WTC11 (cell line): Measurements from ENCODE around the gene SOX15. TPM values are rescaled to one million over a fixed set of nuclear protein-coding genes. Genes with fewer than 3 reads are reported as not detected.

Experiments used
- ATAC-seq: fragments of 200-7000 bp; cut with Tn5 transposase; 2 replicates; pipeline ENCODE4 v1.10.0; 2021; ENCODE audit warnings: mild to moderate bottlenecking, moderate library complexity
- CTCF ChIA-PET: fragments of 300-600 bp; sonication (Branson Sonifier 250); formaldehyde crosslinking; loops from one replicate; lab custom pipeline; 2021; ENCODE audit warnings: antibody characterized with exemption; lab: Charles Lee
- POLR2A ChIA-PET: fragments of 350-600 bp; sonication (Branson Sonifier 250); formaldehyde crosslinking; loops from one replicate; lab custom pipeline; 2021; ENCODE audit warnings: antibody characterized with exemption; lab: Charles Lee
- DNase-seq: peaks from one replicate; pipeline ENCODE4 v3.0.0; 2021; ENCODE audit warnings: low spot score
- H3K27ac Mint-ChIP-seq: 2 replicates; pipeline ENCODE4 v1.8.0; 2021; ENCODE audit warnings: mixed read lengths
- H3K27me3 Mint-ChIP-seq: 2 replicates; pipeline ENCODE4 v1.8.0; 2021; ENCODE audit warnings: low read depth, mild to moderate bottlenecking, moderate library complexity, mixed read lengths
- H3K36me3 Mint-ChIP-seq: 2 replicates; pipeline ENCODE4 v1.8.0; 2021; ENCODE audit warnings: mixed read lengths
- H3K4me1 Mint-ChIP-seq: 2 replicates; pipeline ENCODE4 v1.8.0; 2022; ENCODE audit warnings: mixed read lengths
- H3K4me3 Mint-ChIP-seq: 2 replicates; pipeline ENCODE4 v1.8.0; 2021; ENCODE audit warnings: mild to moderate bottlenecking, moderate library complexity, mixed read lengths
- H3K9me3 Mint-ChIP-seq: 2 replicates; pipeline ENCODE4 v1.8.0; 2021; ENCODE audit warnings: mixed read lengths
- ATF1 ChIP-seq: sonication (generic); formaldehyde crosslinking; IDR thresholded peaks from 2 replicates; pipeline ENCODE4 v1.8.1; 2023; ENCODE audit warnings: mild to moderate bottlenecking, moderate library complexity, missing genetic modification reagents
- CREB1 ChIP-seq: sonication (generic); formaldehyde crosslinking; IDR thresholded peaks from 2 replicates; pipeline ENCODE4 v1.8.0; 2023; ENCODE audit warnings: mild to moderate bottlenecking, missing genetic modification reagents
- JAZF1 ChIP-seq: fragments of 250-450 bp; sonication (Bioruptor Pico); IDR thresholded peaks from 2 replicates; pipeline ENCODE4 v1.9.0; 2021; ENCODE audit warnings: moderate library complexity, mild to moderate bottlenecking, inconsistent platforms
- KAT7 ChIP-seq: sonication (generic); formaldehyde crosslinking; IDR thresholded peaks from 2 replicates; pipeline ENCODE4 v1.8.1; 2023; ENCODE audit warnings: missing genetic modification reagents, mild to moderate bottlenecking, borderline replicate concordance
- NFATC4 ChIP-seq: fragments of 250-450 bp; sonication (Bioruptor Pico); IDR thresholded peaks from 2 replicates; pipeline ENCODE4 v1.9.0; 2021; ENCODE audit warnings: mild to moderate bottlenecking
- NFYB ChIP-seq: sonication (generic); formaldehyde crosslinking; conservative IDR thresholded peaks from 2 replicates; pipeline ENCODE4 v1.8.0; 2022; ENCODE audit warnings: low read depth, missing genetic modification reagents
- NR1H2 ChIP-seq: sonication (generic); formaldehyde crosslinking; IDR thresholded peaks from 2 replicates; pipeline ENCODE4 v1.9.0; 2021; ENCODE audit warnings: mild to moderate bottlenecking, moderate library complexity, missing genetic modification reagents
- PRRX2 ChIP-seq: fragments of 250-450 bp; sonication (Bioruptor Pico); IDR thresholded peaks from 2 replicates; pipeline ENCODE4 v1.8.0; 2021; ENCODE audit warnings: mild to moderate bottlenecking
- RELA ChIP-seq: sonication (generic); formaldehyde crosslinking; IDR thresholded peaks from 2 replicates; pipeline ENCODE4 v1.8.1; 2022; ENCODE audit warnings: missing genetic modification reagents, mild to moderate bottlenecking, borderline replicate concordance
- TCF7 ChIP-seq: sonication (generic); formaldehyde crosslinking; IDR thresholded peaks from 2 replicates; pipeline ENCODE4 v1.8.0; 2022; ENCODE audit warnings: mild to moderate bottlenecking, low read depth, missing genetic modification reagents, moderate library complexity
- TEAD1 ChIP-seq: sonication (generic); formaldehyde crosslinking; IDR thresholded peaks from 2 replicates; pipeline ENCODE4 v1.8.0; 2022; ENCODE audit warnings: mild to moderate bottlenecking, missing genetic modification reagents
- ZBTB21 ChIP-seq: sonication (generic); formaldehyde crosslinking; IDR thresholded peaks from 2 replicates; pipeline ENCODE4 v1.8.1; 2023; ENCODE audit warnings: mild to moderate bottlenecking, missing genetic modification reagents, borderline replicate concordance
- ZNF121 ChIP-seq: sonication (generic); formaldehyde crosslinking; IDR thresholded peaks from 2 replicates; pipeline ENCODE4 v1.8.0; 2023; ENCODE audit warnings: missing genetic modification reagents
- total RNA-seq: library from RNA; stranded (reverse); gene quantifications from 3 replicates; pipeline ENCODE4 v1.2.3, GENCODE V29; 2021
- TF ChIP-seq, protein P1 (sequence below): fragments of 250-450 bp; sonication (Bioruptor Pico); IDR thresholded peaks from 2 replicates; pipeline ENCODE4 v2.1.2; 2022; ENCODE audit warnings: mild to moderate bottlenecking, moderate library complexity
- TF ChIP-seq, protein P2 (sequence below): sonication (generic); formaldehyde crosslinking; IDR thresholded peaks from 2 replicates; pipeline ENCODE4 v1.8.1; 2022; ENCODE audit warnings: mild to moderate bottlenecking, moderate library complexity, missing genetic modification reagents
- TF ChIP-seq, protein P3 (sequence below): fragments of 250-450 bp; sonication (Bioruptor Pico); conservative IDR thresholded peaks from 2 replicates; pipeline ENCODE4 v1.9.0; 2021; ENCODE audit warnings: mild to moderate bottlenecking
- TF ChIP-seq, protein P4 (sequence below): sonication (generic); formaldehyde crosslinking; IDR thresholded peaks from 2 replicates; pipeline ENCODE4 v1.8.0; 2022; ENCODE audit warnings: mild to moderate bottlenecking, missing genetic modification reagents
- TF ChIP-seq, protein P5 (sequence below): sonication (generic); formaldehyde crosslinking; IDR thresholded peaks from 2 replicates; pipeline ENCODE4 v1.8.0; 2022; ENCODE audit warnings: mild to moderate bottlenecking, missing genetic modification reagents
- TF ChIP-seq, protein P6 (sequence below): fragments of 250-450 bp; sonication (Bioruptor Pico); IDR thresholded peaks from 2 replicates; pipeline ENCODE4 v1.9.0; 2021; ENCODE audit warnings: moderate library complexity, mild to moderate bottlenecking, inconsistent platforms, borderline replicate concordance
- TF ChIP-seq, protein P7 (sequence below): fragments of 200-600 bp; IDR thresholded peaks from 2 replicates; pipeline ENCODE4 v1.8.0; 2022; ENCODE audit warnings: antibody characterized with exemption

SOX15 gene
- total RNA-seq, 1 experiment from 2014 or later = 19.9 TPM

DNA sequence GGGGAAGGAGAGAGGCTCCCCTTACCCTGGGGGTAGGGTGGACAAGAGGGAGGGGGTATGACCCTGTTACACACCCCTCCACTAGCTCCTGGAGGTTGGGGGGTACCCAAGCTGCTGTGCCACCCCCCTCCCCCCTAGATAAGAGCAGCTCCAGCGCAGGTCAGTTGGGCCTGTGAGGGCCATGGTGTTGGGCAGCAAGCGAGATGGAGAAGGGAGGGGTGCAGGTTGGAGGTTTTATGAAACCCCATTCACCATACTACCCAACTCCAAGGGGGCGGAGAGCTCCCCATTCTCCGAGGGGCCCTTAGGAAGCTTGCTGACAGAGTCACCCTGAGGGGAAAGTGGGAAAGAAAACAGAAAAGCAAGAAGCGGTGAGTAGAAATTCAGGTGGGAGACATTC is 1.7 kb upstream of the SOX15 start:
- peak overlapping the region; percentile 97 for H3K27ac Mint-ChIP-seq

DNA sequence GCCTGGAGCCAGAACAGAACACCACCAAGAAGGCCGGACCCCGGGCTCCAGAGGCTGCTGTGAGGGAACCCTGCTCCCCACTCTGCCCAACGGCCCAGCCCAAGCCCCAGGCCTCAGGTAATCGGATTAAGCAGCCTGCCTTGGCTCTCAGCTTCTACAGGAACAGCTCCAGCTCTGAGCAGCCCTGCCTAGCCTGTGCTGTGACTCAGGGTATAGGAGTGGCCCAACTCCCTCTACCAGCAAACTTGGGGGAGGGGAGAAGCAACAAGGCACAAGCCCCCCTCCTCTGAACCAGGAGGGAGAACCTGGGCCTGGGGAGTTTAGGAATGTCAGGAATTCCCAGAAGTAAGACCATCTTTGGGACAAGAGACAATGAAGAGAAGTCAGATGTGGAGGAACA is 849 bp upstream of the SOX15 start:
- H3K4me1 Mint-ChIP-seq = peaks cover 30% of the 10 kb centered on the region
- H3K27me3 Mint-ChIP-seq = no peaks in the 10 kb centered on the region
- POLR2A ChIA-PET = interaction anchor here (0.9 to 4.6 kb wide), 6 partner anchors 11 to 97 kb away, joined by 3 to 41 read pairs (median 11); partner anchors contain the start of genes ATP1B2, CD68, TP53 and WRAP53
- H3K4me3 Mint-ChIP-seq = peak overlapping the region; percentile 45
- H3K36me3 Mint-ChIP-seq = peaks cover 49% of the 10 kb centered on the region
- H3K27ac Mint-ChIP-seq = peak overlapping the region; percentile 97
- peak; percentile 60 for DNase-seq
- no peaks in the 10 kb centered on the region for H3K9me3 Mint-ChIP-seq
- TF ChIP-seq KAT7 (CRISPR knock-in tag) (no peak), TEAD1 (CRISPR knock-in tag) (no peak), ZNF121 (no peak), ZBTB21 (CRISPR knock-in tag) (no peak), CREB1 (CRISPR knock-in tag) (no peak), NFATC4 (no peak)
- TF ChIP-seq, protein P1, sequence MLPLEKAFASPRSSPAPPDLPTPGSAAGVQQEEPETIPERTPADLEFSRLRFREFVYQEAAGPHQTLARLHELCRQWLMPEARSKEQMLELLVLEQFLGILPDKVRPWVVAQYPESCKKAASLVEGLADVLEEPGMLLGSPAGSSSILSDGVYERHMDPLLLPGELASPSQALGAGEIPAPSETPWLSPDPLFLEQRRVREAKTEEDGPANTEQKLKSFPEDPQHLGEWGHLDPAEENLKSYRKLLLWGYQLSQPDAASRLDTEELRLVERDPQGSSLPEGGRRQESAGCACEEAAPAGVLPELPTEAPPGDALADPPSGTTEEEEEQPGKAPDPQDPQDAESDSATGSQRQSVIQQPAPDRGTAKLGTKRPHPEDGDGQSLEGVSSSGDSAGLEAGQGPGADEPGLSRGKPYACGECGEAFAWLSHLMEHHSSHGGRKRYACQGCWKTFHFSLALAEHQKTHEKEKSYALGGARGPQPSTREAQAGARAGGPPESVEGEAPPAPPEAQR (CRISPR knock-in tag) = no peak
- TF ChIP-seq, protein P2, sequence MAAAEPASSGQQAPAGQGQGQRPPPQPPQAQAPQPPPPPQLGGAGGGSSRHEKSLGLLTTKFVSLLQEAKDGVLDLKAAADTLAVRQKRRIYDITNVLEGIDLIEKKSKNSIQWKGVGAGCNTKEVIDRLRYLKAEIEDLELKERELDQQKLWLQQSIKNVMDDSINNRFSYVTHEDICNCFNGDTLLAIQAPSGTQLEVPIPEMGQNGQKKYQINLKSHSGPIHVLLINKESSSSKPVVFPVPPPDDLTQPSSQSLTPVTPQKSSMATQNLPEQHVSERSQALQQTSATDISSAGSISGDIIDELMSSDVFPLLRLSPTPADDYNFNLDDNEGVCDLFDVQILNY (CRISPR knock-in tag) = no peak
- TF ChIP-seq, protein P3, sequence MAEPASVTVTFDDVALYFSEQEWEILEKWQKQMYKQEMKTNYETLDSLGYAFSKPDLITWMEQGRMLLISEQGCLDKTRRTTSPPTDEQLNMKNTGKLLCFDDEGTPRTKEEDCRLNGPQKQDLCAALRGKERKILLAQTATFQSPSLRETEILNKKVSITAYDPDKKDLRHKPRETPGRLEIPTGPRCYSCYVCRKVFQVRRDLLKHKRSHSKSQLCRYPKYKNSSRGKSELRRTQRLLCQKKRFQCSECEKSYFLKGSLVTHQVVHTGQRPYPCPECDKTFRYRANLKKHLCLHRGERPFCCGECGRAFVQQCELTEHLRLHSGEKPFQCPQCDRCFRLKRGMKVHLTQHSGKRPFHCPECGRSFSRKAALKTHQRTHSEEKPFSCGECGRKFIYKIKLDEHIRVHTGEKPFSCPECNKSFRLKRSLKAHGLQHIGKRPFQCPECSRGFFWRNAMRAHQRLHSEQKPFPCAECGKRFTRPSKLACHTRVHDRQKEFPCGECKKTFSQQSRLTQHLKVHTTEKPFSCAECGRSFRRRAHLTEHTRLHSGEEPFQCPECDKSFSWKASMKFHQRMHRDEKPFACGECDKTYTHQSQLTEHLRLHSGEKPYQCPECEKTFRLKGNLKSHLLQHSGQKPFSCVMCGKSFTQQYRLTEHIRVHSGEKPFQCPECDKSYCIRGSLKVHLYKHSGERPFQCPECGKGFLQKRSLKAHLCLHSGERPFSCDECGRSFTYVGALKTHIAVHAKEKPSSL (CRISPR knock-in tag) = no peak
- TF ChIP-seq, all 79 proteins: peak for 0
- peak; percentile 55 for ATAC-seq
- CTCF ChIA-PET = interaction anchor here (0.5 to 4.3 kb wide), 16 partner anchors 11 to 599 kb away, joined by 3 to 61 read pairs (median 17); partner anchors contain the start of genes ATP1B2, BORCS6, CD68 and DNAH2

More for the DNA sequence above, 1.7 kb upstream of the SOX15 start:
- H3K4me3 Mint-ChIP-seq = no peak overlapping the region; the same call in 1 of the 2 replicates
- CTCF ChIA-PET = no interaction called here
- ATAC-seq (no peak), DNase-seq (no peak)
- H3K27me3 Mint-ChIP-seq = no peaks in the 10 kb centered on the region
- peaks cover 54% of the 10 kb centered on the region for H3K36me3 Mint-ChIP-seq
- peaks cover 30% of the 10 kb centered on the region for H3K4me1 Mint-ChIP-seq
- POLR2A ChIA-PET = interaction anchor here (4.6 kb wide), 1 partner anchor 96 kb away, joined by 41 read pairs; the partner anchor contains the start of genes TP53 and WRAP53
- H3K9me3 Mint-ChIP-seq = no peaks in the 10 kb centered on the region
- TF ChIP-seq NFYB (no peak), PRRX2 (CRISPR knock-in tag) (no peak), NR1H2 (CRISPR knock-in tag) (no peak), JAZF1 (no peak), RELA (CRISPR knock-in tag) (no peak), ATF1 (no peak), TCF7 (CRISPR knock-in tag) (no peak)
- TF ChIP-seq, protein P4, sequence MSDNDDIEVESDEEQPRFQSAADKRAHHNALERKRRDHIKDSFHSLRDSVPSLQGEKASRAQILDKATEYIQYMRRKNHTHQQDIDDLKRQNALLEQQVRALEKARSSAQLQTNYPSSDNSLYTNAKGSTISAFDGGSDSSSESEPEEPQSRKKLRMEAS (CRISPR knock-in tag) = no peak
- TF ChIP-seq, protein P5, sequence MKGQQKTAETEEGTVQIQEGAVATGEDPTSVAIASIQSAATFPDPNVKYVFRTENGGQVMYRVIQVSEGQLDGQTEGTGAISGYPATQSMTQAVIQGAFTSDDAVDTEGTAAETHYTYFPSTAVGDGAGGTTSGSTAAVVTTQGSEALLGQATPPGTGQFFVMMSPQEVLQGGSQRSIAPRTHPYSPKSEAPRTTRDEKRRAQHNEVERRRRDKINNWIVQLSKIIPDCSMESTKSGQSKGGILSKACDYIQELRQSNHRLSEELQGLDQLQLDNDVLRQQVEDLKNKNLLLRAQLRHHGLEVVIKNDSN = no peak
- TF ChIP-seq, protein P6, sequence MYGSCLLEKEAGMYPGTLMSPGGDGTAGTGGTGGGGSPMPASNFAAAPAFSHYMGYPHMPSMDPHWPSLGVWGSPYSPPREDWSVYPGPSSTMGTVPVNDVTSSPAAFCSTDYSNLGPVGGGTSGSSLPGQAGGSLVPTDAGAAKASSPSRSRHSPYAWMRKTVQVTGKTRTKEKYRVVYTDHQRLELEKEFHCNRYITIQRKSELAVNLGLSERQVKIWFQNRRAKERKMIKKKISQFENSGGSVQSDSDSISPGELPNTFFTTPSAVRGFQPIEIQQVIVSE = no peak
- TF ChIP-seq, protein P7, sequence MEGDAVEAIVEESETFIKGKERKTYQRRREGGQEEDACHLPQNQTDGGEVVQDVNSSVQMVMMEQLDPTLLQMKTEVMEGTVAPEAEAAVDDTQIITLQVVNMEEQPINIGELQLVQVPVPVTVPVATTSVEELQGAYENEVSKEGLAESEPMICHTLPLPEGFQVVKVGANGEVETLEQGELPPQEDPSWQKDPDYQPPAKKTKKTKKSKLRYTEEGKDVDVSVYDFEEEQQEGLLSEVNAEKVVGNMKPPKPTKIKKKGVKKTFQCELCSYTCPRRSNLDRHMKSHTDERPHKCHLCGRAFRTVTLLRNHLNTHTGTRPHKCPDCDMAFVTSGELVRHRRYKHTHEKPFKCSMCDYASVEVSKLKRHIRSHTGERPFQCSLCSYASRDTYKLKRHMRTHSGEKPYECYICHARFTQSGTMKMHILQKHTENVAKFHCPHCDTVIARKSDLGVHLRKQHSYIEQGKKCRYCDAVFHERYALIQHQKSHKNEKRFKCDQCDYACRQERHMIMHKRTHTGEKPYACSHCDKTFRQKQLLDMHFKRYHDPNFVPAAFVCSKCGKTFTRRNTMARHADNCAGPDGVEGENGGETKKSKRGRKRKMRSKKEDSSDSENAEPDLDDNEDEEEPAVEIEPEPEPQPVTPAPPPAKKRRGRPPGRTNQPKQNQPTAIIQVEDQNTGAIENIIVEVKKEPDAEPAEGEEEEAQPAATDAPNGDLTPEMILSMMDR = no peak
